MCF 10A (cell line): ENCODE measurements around the gene DLL1. TPM values are rescaled to one million over a fixed set of nuclear protein-coding genes. Genes with fewer than 3 reads are reported as not detected.

ENCODE experiments used
- BruUV-seq: library from RNA; stranded (reverse); fragments of 400-500 nt; replicated peaks from 2 replicates; lab custom pipeline; 2021; lab: Mats Ljungman, UMichigan
- CTCF ChIA-PET: fragments of 300-600 bp; sonication (Branson Sonifier 250); formaldehyde crosslinking; extraction: SDS; loops from one replicate; lab custom pipeline; 2021; ENCODE audit warnings: antibody characterized with exemption, inconsistent platforms; lab: Yijun Ruan, JAX
- POLR2A ChIA-PET: fragments of 300-600, 350-650 bp; sonication (Branson Sonifier 250); formaldehyde crosslinking; extraction: SDS; loops from one replicate; lab custom pipeline; 2020; ENCODE audit warnings: antibody characterized with exemption, inconsistent platforms; lab: Yijun Ruan, JAX
- DNase-seq: peaks from one replicate; pipeline ENCODE4 v3.0.0-alpha.2; 2018; ENCODE audit not compliant: unreplicated experiment
- H3K27ac Mint-ChIP-seq: one replicate; pipeline ENCODE4 v1.8.0; 2022; ENCODE audit warnings: mild to moderate bottlenecking, low read depth, mixed read lengths; ENCODE audit not compliant: unreplicated experiment
- H3K27me3 Mint-ChIP-seq: one replicate; pipeline ENCODE4 v1.8.0; 2022; ENCODE audit warnings: mixed read lengths; ENCODE audit not compliant: insufficient read depth, unreplicated experiment
- H3K36me3 Mint-ChIP-seq: one replicate; pipeline ENCODE4 v1.8.0; 2022; ENCODE audit warnings: mild to moderate bottlenecking, moderate library complexity, mixed read lengths; ENCODE audit not compliant: insufficient read depth, unreplicated experiment
- H3K4me1 Mint-ChIP-seq: one replicate; pipeline ENCODE4 v1.8.0; 2022; ENCODE audit warnings: mixed read lengths; ENCODE audit not compliant: insufficient read depth, unreplicated experiment
- H3K4me3 Mint-ChIP-seq: one replicate; pipeline ENCODE4 v1.8.0; 2022; ENCODE audit warnings: mild to moderate bottlenecking, moderate library complexity, mixed read lengths; ENCODE audit not compliant: unreplicated experiment
- H3K9me3 Mint-ChIP-seq: one replicate; pipeline ENCODE4 v1.8.0; 2022; ENCODE audit warnings: mixed read lengths; ENCODE audit not compliant: unreplicated experiment
- CTCF ChIP-seq: fragments of 200-600 bp; IDR thresholded peaks from one replicate; pipeline ENCODE4 v1.8.0; 2022; ENCODE audit warnings: antibody characterized with exemption, mild to moderate bottlenecking; ENCODE audit not compliant: unreplicated experiment
- intact Hi-C: fragments of 100-400 bp; cut with micrococcal nuclease; formaldehyde crosslinking; loops from 2 replicates; pipeline ENCODE4 v1.14.1; 2022
- total RNA-seq: library from RNA; stranded (reverse); gene quantifications from 2 replicates; pipeline ENCODE4 v1.2.3, GENCODE V29; 2022

The DLL1 gene
- total RNA-seq, 1 experiment from 2014 or later: 1.4 TPM

- Mint-ChIP-seq H3K36me3 (peaks cover 7% of the 10 kb centered on the region), H3K9me3 (no peaks in the 10 kb centered on the region), H3K27me3 (no peaks in the 10 kb centered on the region), H3K4me3 (peak within 1 kb of the TSS; percentile 91), H3K27ac (peak within 1 kb of the TSS; percentile 99), H3K4me1 (peaks cover 19% of the 10 kb centered on the region)
- ChIA-PET POLR2A (interaction anchor here (0.5 to 2.2 kb wide), 13 partner anchors 12 to 517 kb away, joined by 3 to 9 read pairs (median 3); partner anchors contain the start of genes PSMB1 and TBP), CTCF (interaction anchor here (0.6 to 0.9 kb wide), 5 partner anchors 81 to 517 kb away, joined by 3 read pairs; no protein-coding TSS in a partner anchor)
- peak; percentile 94 for DNase-seq
- no TSS peak for BruUV-seq
- no peak for TF ChIP-seq CTCF
- intact Hi-C loops: loop anchor here (1.0 kb wide), 1 partner anchor 211 kb away; no protein-coding TSS in a partner anchor
Observed at GRCh38 chr6:170306324-170307079, 15.6 kb upstream of the DLL1 start, which contains the start of gene FAM120B. Gene FAM120B (plus strand): TSS chr6:170306758. CDS start chr6:170317391, 10,633 bp downstream.

GRCh38 chr6:170305805-170306323 is 15.0 kb upstream of the DLL1 start:
- Mint-ChIP-seq H3K9me3 (no peaks in the 10 kb centered on the region), H3K36me3 (peaks cover 7% of the 10 kb centered on the region), H3K4me3 (peak overlapping the region; percentile 91), H3K27ac (peak overlapping the region; percentile 99), H3K4me1 (peaks cover 19% of the 10 kb centered on the region), H3K27me3 (no peaks in the 10 kb centered on the region)
- POLR2A ChIA-PET: interaction anchor here (0.5 to 2.2 kb wide), 13 partner anchors 12 to 535 kb away, joined by 3 to 9 read pairs (median 3); partner anchors contain the start of genes PSMB1 and TBP
- CTCF ChIA-PET: interaction anchor here (0.6 to 1.5 kb wide), 5 partner anchors 13 to 516 kb away, joined by 3 to 8 read pairs (median 3); no protein-coding TSS in a partner anchor
- no peak for DNase-seq
- intact Hi-C loops: no loop called here
- no peak for TF ChIP-seq CTCF
- no TSS peak for BruUV-seq

- no peaks in the 10 kb centered on the region for H3K9me3 Mint-ChIP-seq
- POLR2A ChIA-PET: no interaction called here
- no peak for DNase-seq
- no peaks in the 10 kb centered on the region for H3K36me3 Mint-ChIP-seq
- no peaks in the 10 kb centered on the region for H3K4me1 Mint-ChIP-seq
- CTCF ChIA-PET: no interaction called here
- TF ChIP-seq CTCF: no peak
- H3K27ac Mint-ChIP-seq: no peak overlapping the region
- no peaks in the 10 kb centered on the region for H3K27me3 Mint-ChIP-seq
- intact Hi-C loops: no loop called here
- BruUV-seq: no TSS peak
- H3K4me3 Mint-ChIP-seq: no peak overlapping the region
Observed at GRCh38 chr6:170301184-170301583, 10.3 kb upstream of the DLL1 start.

GRCh38 chr6:170298688-170299087 is 7.8 kb upstream of the DLL1 start:
- TF ChIP-seq CTCF: no peak
- Mint-ChIP-seq H3K36me3 (no peaks in the 10 kb centered on the region), H3K27ac (no peak overlapping the region), H3K4me1 (no peaks in the 10 kb centered on the region), H3K9me3 (no peaks in the 10 kb centered on the region), H3K4me3 (no peak overlapping the region), H3K27me3 (peaks cover 19% of the 10 kb centered on the region)
- intact Hi-C loops: loop anchor here (10.0 kb wide), 2 partner anchors 124 to 1404 kb away; no protein-coding TSS in a partner anchor
- ChIA-PET CTCF (no interaction called here), POLR2A (no interaction called here)
- no peak for DNase-seq
- no TSS peak for BruUV-seq
